ENCODE measurements around the gene SLC35D1.

DNA sequence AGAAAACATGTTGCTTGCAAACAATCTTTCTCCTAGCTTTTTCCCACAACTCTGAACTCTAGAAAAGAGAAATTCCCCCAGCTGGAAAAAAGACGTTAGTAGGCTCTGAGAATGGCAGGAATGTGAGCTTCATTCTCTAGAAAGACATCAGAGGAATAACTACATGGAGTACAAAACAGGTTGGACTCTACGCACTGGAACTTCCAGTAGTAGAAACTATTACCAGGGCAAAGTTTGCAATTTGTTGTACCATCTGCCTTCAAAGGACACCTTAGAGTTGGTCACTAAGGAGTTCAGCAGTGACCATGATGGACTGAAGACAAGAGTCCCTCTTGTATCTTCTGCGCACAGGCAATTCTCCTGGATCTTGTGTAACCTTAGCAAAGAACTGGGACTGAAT is 60.9 kb downstream of the SLC35D1 start:
- TF ChIP-seq SP1 (IDR thresholded peaks at IDR 0.05), result no peak
- TF ChIP-seq BHLHE40 (IDR thresholded peaks at IDR 0.05; ENCODE audit: borderline replicate concordance), result no peak
- TF ChIP-seq, protein P1, sequence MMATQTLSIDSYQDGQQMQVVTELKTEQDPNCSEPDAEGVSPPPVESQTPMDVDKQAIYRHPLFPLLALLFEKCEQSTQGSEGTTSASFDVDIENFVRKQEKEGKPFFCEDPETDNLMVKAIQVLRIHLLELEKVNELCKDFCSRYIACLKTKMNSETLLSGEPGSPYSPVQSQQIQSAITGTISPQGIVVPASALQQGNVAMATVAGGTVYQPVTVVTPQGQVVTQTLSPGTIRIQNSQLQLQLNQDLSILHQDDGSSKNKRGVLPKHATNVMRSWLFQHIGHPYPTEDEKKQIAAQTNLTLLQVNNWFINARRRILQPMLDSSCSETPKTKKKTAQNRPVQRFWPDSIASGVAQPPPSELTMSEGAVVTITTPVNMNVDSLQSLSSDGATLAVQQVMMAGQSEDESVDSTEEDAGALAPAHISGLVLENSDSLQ (IDR thresholded peaks at IDR 0.05), result no peak
- no peak for TF ChIP-seq CTBP1 (IDR thresholded peaks at IDR 0.05; ENCODE audit: borderline replicate concordance)
- no peak for TF ChIP-seq HDGF (IDR thresholded peaks at IDR 0.05; ENCODE audit: borderline replicate concordance)
- no peak for TF ChIP-seq L3MBTL2 (conservative IDR thresholded peaks at IDR 0.05)
- no peak for TF ChIP-seq ELF4 (IDR thresholded peaks at IDR 0.05)
- TF ChIP-seq TARDBP (IDR thresholded peaks at IDR 0.05), result no peak
- no peak for TF ChIP-seq FOXA1 (IDR thresholded peaks at IDR 0.05)
- no peak for TF ChIP-seq NFRKB (IDR thresholded peaks at IDR 0.05)
- no peak for TF ChIP-seq ZNF384 (IDR thresholded peaks at IDR 0.05)
